GM10847 (cell line): ENCODE results near the gene RDX.

Source experiments
- POLR2A ChIP-seq: IDR thresholded peaks from 2 replicates; pipeline ENCODE4 v1.6.1; 2011; ENCODE audit not compliant: insufficient read length; ENCODE audit errors: extremely low read depth

RDX gene

GRCh38 chr11:110141812-110142211 lies 154.6 kb downstream of the RDX start:
- no peak for TF ChIP-seq POLR2A

DNA sequence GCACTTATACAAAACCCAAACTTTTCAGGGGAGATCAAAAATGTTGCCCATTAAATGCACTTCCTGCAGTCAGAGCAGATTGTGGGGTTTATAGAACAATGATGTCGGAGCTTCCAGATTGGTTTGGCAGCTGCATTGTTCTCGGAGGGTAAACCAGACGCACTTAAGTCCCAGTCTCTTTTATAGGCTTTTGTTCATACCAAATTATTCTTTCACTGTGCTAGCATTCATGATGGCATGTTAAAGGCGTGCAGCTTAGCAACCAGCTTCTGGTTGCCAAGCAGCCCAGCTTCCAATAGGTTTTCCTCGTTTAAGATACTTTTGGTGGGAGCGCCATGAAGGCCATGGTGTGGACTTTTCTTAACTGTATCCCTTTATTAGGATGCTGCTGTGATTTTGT lies 162.3 kb downstream of the RDX start:
- no peak for TF ChIP-seq POLR2A

- no peak for TF ChIP-seq POLR2A
Observed at GRCh38 chr11:110133160-110133559, 163.3 kb downstream of the RDX start.

DNA sequence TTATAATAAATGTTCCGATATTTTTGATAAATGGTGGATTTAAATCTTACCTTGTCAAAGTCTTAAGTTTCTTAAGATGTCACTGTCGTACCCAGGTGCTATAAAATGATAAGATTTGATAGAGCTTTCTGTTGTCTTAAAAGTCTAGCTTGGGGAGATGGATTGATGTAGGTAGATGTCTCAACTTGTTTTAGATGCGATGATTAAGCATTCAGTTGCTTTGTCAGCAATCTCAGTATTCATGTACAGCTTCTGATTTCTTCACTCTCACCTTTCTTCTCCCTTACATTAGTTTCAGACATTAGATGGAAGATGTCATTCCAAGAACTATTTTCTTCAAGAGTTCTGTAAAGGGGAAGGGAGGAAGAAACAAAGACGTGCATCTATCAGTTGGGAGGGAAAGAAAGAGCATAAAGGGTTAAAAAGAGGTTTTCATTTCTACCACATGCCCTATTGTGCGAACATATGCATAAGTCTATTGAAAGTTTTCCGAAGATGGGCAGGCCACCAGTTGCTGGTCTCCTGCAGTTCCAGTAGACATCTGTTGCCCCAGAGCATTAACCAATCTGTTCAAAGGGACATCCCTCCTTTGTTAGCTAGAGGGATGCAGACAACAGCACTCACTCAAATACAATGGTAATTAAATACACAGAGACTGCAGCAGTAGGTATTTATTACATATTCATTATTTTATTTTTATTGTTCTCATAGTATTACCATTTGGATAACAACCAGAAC lies 164.9 kb downstream of the RDX start:
- TF ChIP-seq POLR2A, result no peak

- no peak for TF ChIP-seq POLR2A
Observed at GRCh38 chr11:110130642-110131238, 165.7 kb downstream of the RDX start.

DNA sequence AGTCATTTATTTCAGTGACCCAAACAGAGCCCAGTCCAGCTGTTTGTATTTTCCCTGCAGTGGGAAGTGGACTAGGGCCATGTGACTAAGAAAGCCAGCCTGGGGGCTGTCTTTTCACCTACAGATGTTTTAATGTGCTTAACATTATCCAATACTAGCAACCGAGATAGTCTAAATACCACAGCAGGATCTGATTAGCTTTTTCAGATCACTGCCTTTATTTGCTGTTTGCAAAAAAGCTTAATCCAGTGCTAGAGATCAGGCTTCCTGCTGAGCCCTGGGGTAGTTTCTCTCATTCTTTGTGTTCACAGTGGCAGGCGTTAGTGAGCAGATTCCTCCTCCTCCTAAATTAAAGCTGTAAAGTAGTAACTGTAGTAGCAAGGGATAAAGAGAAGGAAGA lies 168.3 kb downstream of the RDX start:
- no peak for TF ChIP-seq POLR2A

DNA sequence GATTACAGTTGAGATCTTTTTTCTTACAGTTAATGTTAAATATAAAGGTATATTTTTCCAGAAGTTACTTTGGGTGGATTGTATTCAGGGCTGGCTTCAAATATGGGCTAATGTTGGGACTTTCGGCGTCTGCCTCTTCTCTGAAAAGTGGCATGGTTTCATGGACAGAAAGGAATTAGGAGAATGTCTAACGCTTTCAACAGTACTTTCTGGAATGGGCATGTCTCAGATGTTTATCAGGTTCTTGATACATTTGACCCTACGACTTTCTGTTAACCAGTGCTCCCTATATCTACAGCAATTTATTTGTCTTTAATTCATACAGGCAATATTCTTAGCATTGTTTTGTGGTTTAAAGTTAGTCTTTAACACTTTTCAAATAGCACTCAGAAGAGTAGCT lies 169.5 kb downstream of the RDX start:
- TF ChIP-seq POLR2A, result no peak

GRCh38 chr11:110125632-110126031 lies 170.8 kb downstream of the RDX start:
- TF ChIP-seq POLR2A, result no peak
